Neuronal stem cell (in vitro differentiated cells): ENCODE data around the gene SNX13.

ENCODE experiments used
- DNase-seq: peaks from one replicate; pipeline ENCODE4 v3.0.0-alpha.2; 2013; ENCODE audit warnings: low spot score
- H2AFZ ChIP-seq: one replicate; pipeline ENCODE4 v1.6.1; 2013; ENCODE audit warnings: mild to moderate bottlenecking, low read length, inconsistent platforms
- H2AK5ac ChIP-seq: 2 replicates; pipeline ENCODE4 v1.6.1; 2013; ENCODE audit warnings: low read depth, mild to moderate bottlenecking, inconsistent platforms, low read length, moderate library complexity, mixed read lengths
- H2BK120ac ChIP-seq: 2 replicates; pipeline ENCODE4 v1.6.1; 2013; ENCODE audit warnings: low read depth, mild to moderate bottlenecking, inconsistent platforms, low read length, moderate library complexity, mixed read lengths
- H2BK12ac ChIP-seq: one replicate; pipeline ENCODE4 v1.6.1; 2013; ENCODE audit warnings: low read length, inconsistent platforms
- H2BK15ac ChIP-seq: 2 replicates; pipeline ENCODE4 v1.6.1; 2013; ENCODE audit warnings: mild to moderate bottlenecking, low read length, inconsistent platforms, mixed read lengths
- H2BK5ac ChIP-seq: one replicate; pipeline ENCODE4 v1.6.1; 2013; ENCODE audit warnings: inconsistent platforms, mild to moderate bottlenecking, low read length, moderate library complexity
- H3K14ac ChIP-seq: one replicate; pipeline ENCODE4 v1.6.1; 2013; ENCODE audit warnings: low read length, inconsistent platforms
- H3K18ac ChIP-seq: 2 replicates; pipeline ENCODE4 v1.6.1; 2013; ENCODE audit warnings: low read length, inconsistent platforms
- H3K23ac ChIP-seq: 2 replicates; pipeline ENCODE4 v1.6.1; 2013; ENCODE audit warnings: low read depth, mild to moderate bottlenecking, mixed read lengths, low read length, inconsistent platforms; ENCODE audit not compliant: poor library complexity
- H3K27ac ChIP-seq: replicated peaks from 3 replicates; pipeline ENCODE4 v1.5.1; 2013; ENCODE audit warnings: low read length, inconsistent platforms
- H3K27me3 ChIP-seq, 3 experiments: 2 replicates each; pipeline ENCODE4 v1.6.1; 2013; ENCODE audit warnings: low read length in 3 of 3, mild to moderate bottlenecking in 2 of 3, inconsistent platforms in 1 of 3, low read depth in 1 of 3, mixed read lengths in 1 of 3, moderate library complexity in 1 of 3; ENCODE audit not compliant: control insufficient read depth in 3 of 3, insufficient read depth in 3 of 3
- H3K36me3 ChIP-seq, 2 donors: replicated peaks in 1 of 2; 2 replicates each; pipeline ENCODE4 v1.6.1; 2013; ENCODE audit warnings: low read length in 2 of 2; ENCODE audit not compliant: control insufficient read depth in 2 of 2, insufficient read depth in 2 of 2
- H3K4ac ChIP-seq: 2 replicates; pipeline ENCODE4 v1.6.1; 2013; ENCODE audit warnings: inconsistent platforms, mild to moderate bottlenecking, low read length, moderate library complexity
- H3K4me1 ChIP-seq, 2 donors: 1 replicate in 1 of 2; 2 replicates in 1 of 2; pipeline ENCODE4 v1.6.1; 2013; ENCODE audit warnings: low read length in 2 of 2, low read depth in 1 of 2; ENCODE audit not compliant: control insufficient read depth in 2 of 2, insufficient read depth in 1 of 2
- H3K4me2 ChIP-seq: one replicate; pipeline ENCODE4 v1.6.1; 2013; ENCODE audit warnings: mild to moderate bottlenecking, low read length, inconsistent platforms; ENCODE audit not compliant: insufficient read depth, poor library complexity, severe bottlenecking
- H3K4me3 ChIP-seq, 2 donors: 2 replicates each; pipeline ENCODE4 v1.5.1; 2013; ENCODE audit warnings: low read length in 2 of 2, mild to moderate bottlenecking in 2 of 2, inconsistent platforms in 1 of 2, moderate library complexity in 1 of 2
- H3K79me1 ChIP-seq: one replicate; pipeline ENCODE4 v1.6.1; 2013; ENCODE audit warnings: low read depth, mild to moderate bottlenecking, inconsistent platforms, low read length, moderate library complexity
- H3K9ac ChIP-seq: one replicate; pipeline ENCODE4 v1.6.1; 2013; ENCODE audit warnings: mild to moderate bottlenecking, low read depth, low read length, inconsistent platforms; ENCODE audit not compliant: poor library complexity
- H3K9me3 ChIP-seq, 2 donors: replicated peaks in 1 of 2; 2 replicates each; pipeline versions ENCODE3 to v1.6.1; 2013; ENCODE audit warnings: low read length in 2 of 2, mild to moderate bottlenecking in 2 of 2, inconsistent platforms in 1 of 2, low read depth in 1 of 2, mixed read lengths in 1 of 2, moderate library complexity in 1 of 2; ENCODE audit not compliant: control insufficient read depth in 2 of 2, insufficient read depth in 1 of 2
- H4K8ac ChIP-seq: one replicate; pipeline ENCODE4 v1.6.1; 2013; ENCODE audit warnings: low read depth, mild to moderate bottlenecking, inconsistent platforms, low read length, moderate library complexity
- H4K91ac ChIP-seq: one replicate; pipeline ENCODE4 v1.6.1; 2013; ENCODE audit warnings: low read length, low read depth, mild to moderate bottlenecking, inconsistent platforms; ENCODE audit not compliant: poor library complexity
- WGBS, 2 donors: extraction: QIAGEN DNeasy Blood & Tissue Kit; methylation state at CpG; one replicate each; pipeline ENCODE4 v1.1.7; 2013; ENCODE audit warnings: missing lambda C conversion rate in 2 of 2, mixed read lengths in 1 of 2; ENCODE audit not compliant: insufficient read length in 2 of 2, insufficient replicate concordance in 1 of 2; ENCODE audit errors: extremely low coverage in 2 of 2; 5-methylcytosine and 5-hydroxymethylcytosine counted together

The SNX13 gene

GRCh38 chr7:17965603-17966002 is 25.3 kb upstream of the SNX13 start:
- Histone ChIP-seq H3K27me3 (no peaks in the 10 kb centered on the region), H3K79me1 (no peaks in the 10 kb centered on the region)

GRCh38 chr7:17963281-17963680 is 23.0 kb upstream of the SNX13 start:
- H2AK5ac ChIP-seq, result no peak overlapping the region
- H3K27ac ChIP-seq, result no peak overlapping the region
- no peak for DNase-seq
- H3K4me3 ChIP-seq, result no peak overlapping the region
- H3K4me2 ChIP-seq, result no peak overlapping the region
- no peaks in the 10 kb centered on the region for H3K79me1 ChIP-seq
- no peak overlapping the region for H3K23ac ChIP-seq
- H3K9me3 ChIP-seq, result no peaks in the 10 kb centered on the region
- no peak overlapping the region for H2BK5ac ChIP-seq
- no peak overlapping the region for H3K14ac ChIP-seq
- no peak overlapping the region for H3K4ac ChIP-seq
- H4K91ac ChIP-seq, result no peak overlapping the region
- no peak overlapping the region for H2AFZ ChIP-seq
- H3K27me3 ChIP-seq, result no peaks in the 10 kb centered on the region
- H3K9ac ChIP-seq, result no peak overlapping the region
- H3K36me3 ChIP-seq, result no peaks in the 10 kb centered on the region
- H3K4me1 ChIP-seq, result no peaks in the 10 kb centered on the region
- no peak overlapping the region for H2BK15ac ChIP-seq
- WGBS, 2 donors, result no CpG with 5 or more reads among the region's 3 CpGs
- H4K8ac ChIP-seq, result no peak overlapping the region
- no peak overlapping the region for H2BK120ac ChIP-seq
- no peak overlapping the region for H3K18ac ChIP-seq
- H2BK12ac ChIP-seq, result no peak overlapping the region

More at GRCh38 chr7:17965603-17966002, 25.3 kb upstream of the SNX13 start:
- H3K4me2 ChIP-seq, result no peak overlapping the region
- H4K91ac ChIP-seq, result no peak overlapping the region
- H2BK120ac ChIP-seq, result no peak overlapping the region
- H3K14ac ChIP-seq, result no peak overlapping the region
- no peaks in the 10 kb centered on the region for H3K4me1 ChIP-seq
- H3K9me3 ChIP-seq, result no peaks in the 10 kb centered on the region
- H3K23ac ChIP-seq, result no peak overlapping the region
- H3K4ac ChIP-seq, result no peak overlapping the region
- H2AFZ ChIP-seq, result no peak overlapping the region
- no peak overlapping the region for H3K18ac ChIP-seq
- H3K27ac ChIP-seq, result no peak overlapping the region
- H2AK5ac ChIP-seq, result no peak overlapping the region
- no peak overlapping the region for H3K9ac ChIP-seq
- DNase-seq, result no peak
- no peak overlapping the region for H3K4me3 ChIP-seq
- no peak overlapping the region for H2BK15ac ChIP-seq
- H4K8ac ChIP-seq, result no peak overlapping the region
- no peak overlapping the region for H2BK5ac ChIP-seq
- H3K36me3 ChIP-seq, result no peaks in the 10 kb centered on the region
- no peak overlapping the region for H2BK12ac ChIP-seq

- Histone ChIP-seq H4K91ac (no peak overlapping the region), H3K27me3 (no peaks in the 10 kb centered on the region), H3K27ac (no peak overlapping the region), H3K4me1 (no peaks in the 10 kb centered on the region), H2BK5ac (no peak overlapping the region), H2AK5ac (no peak overlapping the region), H4K8ac (no peak overlapping the region), H2BK12ac (no peak overlapping the region), H3K23ac (no peak overlapping the region), H3K9ac (no peak overlapping the region), H3K79me1 (no peaks in the 10 kb centered on the region), H3K9me3 (no peaks in the 10 kb centered on the region), H3K18ac (no peak overlapping the region), H3K4me3 (no peak overlapping the region), H2BK15ac (no peak overlapping the region), H2BK120ac (no peak overlapping the region), H3K36me3 (no peaks in the 10 kb centered on the region), H3K14ac (no peak overlapping the region), H3K4me2 (no peak overlapping the region), H2AFZ (no peak overlapping the region), H3K4ac (no peak overlapping the region)
- no CpG with 5 or more reads among the region's 9 CpGs for WGBS, 2 donors
- DNase-seq, result no peak
Measured at GRCh38 chr7:17962652-17963051, 22.4 kb upstream of the SNX13 start.

GRCh38 chr7:17957871-17958270 is 17.6 kb upstream of the SNX13 start:
- H3K27ac ChIP-seq, result no peak overlapping the region
- no peak overlapping the region for H4K91ac ChIP-seq
- no peak overlapping the region for H2AK5ac ChIP-seq
- H3K27me3 ChIP-seq, result no peaks in the 10 kb centered on the region
- no peak overlapping the region for H3K18ac ChIP-seq
- no peak overlapping the region for H2AFZ ChIP-seq
- H3K4ac ChIP-seq, result no peak overlapping the region
- WGBS, 2 donors, result no CpG with 5 or more reads among the region's 2 CpGs
- H3K79me1 ChIP-seq, result no peaks in the 10 kb centered on the region
- no peak overlapping the region for H3K23ac ChIP-seq
- H3K9me3 ChIP-seq, result no peaks in the 10 kb centered on the region
- H3K4me2 ChIP-seq, result no peak overlapping the region
- H3K9ac ChIP-seq, result no peak overlapping the region
- H3K4me1 ChIP-seq, result no peaks in the 10 kb centered on the region
- no peak overlapping the region for H3K14ac ChIP-seq
- no peak overlapping the region for H2BK12ac ChIP-seq
- H2BK15ac ChIP-seq, result no peak overlapping the region
- H3K36me3 ChIP-seq, result no peaks in the 10 kb centered on the region
- no peak for DNase-seq
- H2BK120ac ChIP-seq, result no peak overlapping the region
- H4K8ac ChIP-seq, result no peak overlapping the region
- no peak overlapping the region for H2BK5ac ChIP-seq
- H3K4me3 ChIP-seq, result no peak overlapping the region
